Kidney epithelial cell (primary cell): ENCODE results near the gene GAREM2. TPM values are rescaled to one million over a fixed set of nuclear protein-coding genes. Genes with fewer than 3 reads are reported as not detected.
A peak's percentile ranks its signal among the peaks of the same experiment; 100 is the strongest.

Experiments
- DNase-seq: peaks from one replicate; pipeline ENCODE4 v3.0.0-alpha.2; 2010; ENCODE audit warnings: low read depth
- H3K27me3 ChIP-seq: 2 replicates; pipeline ENCODE4 v1.6.0; 2011; ENCODE audit warnings: low read length; ENCODE audit not compliant: control insufficient read depth, insufficient read depth
- H3K36me3 ChIP-seq: 2 replicates; pipeline ENCODE4 v1.5.1; 2011; ENCODE audit warnings: low read length; ENCODE audit not compliant: control insufficient read depth, insufficient read depth
- H3K4me3 ChIP-seq: 2 replicates; pipeline ENCODE4 v1.5.1; 2011; ENCODE audit warnings: low read depth, mild to moderate bottlenecking, control low read depth, low read length
- total RNA-seq: library from RNA; depleted of rRNA; stranded (reverse); fragments of >200 nt; gene quantifications from 2 replicates; pipeline ENCODE4 v1.2.3, GENCODE V29; 2015
- TF ChIP-seq, protein P1 (sequence below): IDR thresholded peaks from 2 replicates; pipeline ENCODE4 v1.5.1; 2011; ENCODE audit warnings: mild to moderate bottlenecking, moderate library complexity, low read length, control low read depth, inconsistent platforms; ENCODE audit not compliant: insufficient read depth, poor library complexity, severe bottlenecking

The GAREM2 gene
- total RNA-seq, 1 donor from 2014 or later, result 3.0 TPM

DNA sequence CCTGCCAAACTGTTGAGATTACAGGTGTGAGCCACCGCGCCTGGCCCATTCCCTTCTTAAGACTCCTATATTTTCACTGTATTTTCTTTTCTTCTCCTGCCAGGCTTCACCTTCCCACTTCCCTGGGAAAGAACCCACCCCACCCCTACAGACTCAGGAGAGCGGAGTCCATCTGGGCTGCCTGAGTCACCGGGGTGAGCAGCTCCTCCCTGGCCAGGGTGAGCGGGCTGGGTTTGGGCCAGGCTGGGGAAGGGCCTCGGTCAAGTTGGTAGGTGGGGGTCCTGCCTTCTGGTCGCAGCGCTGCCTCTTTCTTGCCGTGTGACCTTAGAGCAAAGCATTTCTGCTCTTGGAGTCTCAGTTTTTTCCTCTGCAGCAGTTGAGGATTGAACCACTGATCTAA, 2.1 kb upstream of the GAREM2 start:
- Histone ChIP-seq H3K36me3 (no peaks in the 10 kb centered on the region), H3K4me3 (no peak overlapping the region), H3K27me3 (peaks cover 30% of the 10 kb centered on the region)
- TF ChIP-seq, protein P1, sequence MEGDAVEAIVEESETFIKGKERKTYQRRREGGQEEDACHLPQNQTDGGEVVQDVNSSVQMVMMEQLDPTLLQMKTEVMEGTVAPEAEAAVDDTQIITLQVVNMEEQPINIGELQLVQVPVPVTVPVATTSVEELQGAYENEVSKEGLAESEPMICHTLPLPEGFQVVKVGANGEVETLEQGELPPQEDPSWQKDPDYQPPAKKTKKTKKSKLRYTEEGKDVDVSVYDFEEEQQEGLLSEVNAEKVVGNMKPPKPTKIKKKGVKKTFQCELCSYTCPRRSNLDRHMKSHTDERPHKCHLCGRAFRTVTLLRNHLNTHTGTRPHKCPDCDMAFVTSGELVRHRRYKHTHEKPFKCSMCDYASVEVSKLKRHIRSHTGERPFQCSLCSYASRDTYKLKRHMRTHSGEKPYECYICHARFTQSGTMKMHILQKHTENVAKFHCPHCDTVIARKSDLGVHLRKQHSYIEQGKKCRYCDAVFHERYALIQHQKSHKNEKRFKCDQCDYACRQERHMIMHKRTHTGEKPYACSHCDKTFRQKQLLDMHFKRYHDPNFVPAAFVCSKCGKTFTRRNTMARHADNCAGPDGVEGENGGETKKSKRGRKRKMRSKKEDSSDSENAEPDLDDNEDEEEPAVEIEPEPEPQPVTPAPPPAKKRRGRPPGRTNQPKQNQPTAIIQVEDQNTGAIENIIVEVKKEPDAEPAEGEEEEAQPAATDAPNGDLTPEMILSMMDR, result no peak
- no peak for DNase-seq

- Histone ChIP-seq H3K36me3 (no peaks in the 10 kb centered on the region), H3K27me3 (peaks cover 35% of the 10 kb centered on the region), H3K4me3 (peak overlapping the region; percentile 24)
- TF ChIP-seq, protein P1, result no peak
- DNase-seq, result no peak
Observed at GRCh38 chr2:26172189-26172870, 558 bp upstream of the GAREM2 start.

- peaks cover 35% of the 10 kb centered on the region for H3K27me3 ChIP-seq
- no peak overlapping the region for H3K4me3 ChIP-seq
- TF ChIP-seq, protein P1, result no peak
- no peak for DNase-seq
- no peaks in the 10 kb centered on the region for H3K36me3 ChIP-seq
Observed at GRCh38 chr2:26173776-26174482, 1.0 kb downstream of the GAREM2 start.

- no peak overlapping the region for H3K4me3 ChIP-seq
- H3K36me3 ChIP-seq, result no peaks in the 10 kb centered on the region
- TF ChIP-seq, protein P1, result no peak
- H3K27me3 ChIP-seq, result peaks cover 35% of the 10 kb centered on the region
- DNase-seq, result no peak
Observed at GRCh38 chr2:26174691-26175465, 2.0 kb downstream of the GAREM2 start.

- H3K27me3 ChIP-seq, result peaks cover 35% of the 10 kb centered on the region
- no peak for DNase-seq
- no peak overlapping the region for H3K4me3 ChIP-seq
- no peaks in the 10 kb centered on the region for H3K36me3 ChIP-seq
- TF ChIP-seq, protein P1, result no peak
Observed at GRCh38 chr2:26175466-26176278, 2.8 kb downstream of the GAREM2 start.
